Natural killer cell (primary cell): ENCODE results near the gene ZDHHC14. TPM values are rescaled to one million over a fixed set of nuclear protein-coding genes. Genes with fewer than 3 reads are reported as not detected.

Experiments
- ATAC-seq, 3 donors: fragments of 150-1000 bp in 2 of 3; fragments of 200-7000 bp in 1 of 3; cut with Tn5 transposase; 1 replicate in 1 of 3; 2 replicates in 2 of 3; pipeline ENCODE4 v1.10.0; 2021; ENCODE audit warnings: mild to moderate bottlenecking in 2 of 3, moderate library complexity in 2 of 3
- DNase-seq, 2 donors: peaks; one replicate each; pipeline versions ENCODE4 v3.0.0 to v3.0.0-alpha.2; 2013 to 2021; ENCODE audit warnings: mixed read lengths in 1 of 2
- H3K27ac ChIP-seq: one replicate; pipeline ENCODE4 v1.5.1; 2013; ENCODE audit warnings: mild to moderate bottlenecking, low read length
- H3K27me3 ChIP-seq: one replicate; pipeline ENCODE4 v1.6.1; 2013; ENCODE audit warnings: low read length; ENCODE audit not compliant: control insufficient read depth, insufficient read depth
- H3K36me3 ChIP-seq: one replicate; pipeline ENCODE4 v1.6.1; 2013; ENCODE audit warnings: low read length; ENCODE audit not compliant: control insufficient read depth, insufficient read depth
- H3K4me1 ChIP-seq: one replicate; pipeline ENCODE4 v1.6.1; 2013; ENCODE audit warnings: low read length; ENCODE audit not compliant: control insufficient read depth, insufficient read depth
- H3K4me3 ChIP-seq: one replicate; pipeline ENCODE4 v1.5.1; 2013; ENCODE audit warnings: low read length
- H3K9me3 ChIP-seq: one replicate; pipeline ENCODE4 v1.6.1; 2013; ENCODE audit warnings: low read length; ENCODE audit not compliant: control insufficient read depth, insufficient read depth
- H3K27ac Mint-ChIP-seq, 2 donors: one replicate each; pipeline ENCODE4 v1.8.0; 2022; ENCODE audit warnings: mild to moderate bottlenecking in 2 of 2, mixed read lengths in 2 of 2, moderate library complexity in 1 of 2
- H3K27me3 Mint-ChIP-seq, 2 donors: one replicate each; pipeline ENCODE4 v1.8.0; 2022; ENCODE audit warnings: low read depth in 2 of 2, mixed read lengths in 2 of 2
- H3K36me3 Mint-ChIP-seq: one replicate; pipeline ENCODE4 v1.8.0; 2022; ENCODE audit warnings: mixed read lengths
- H3K4me1 Mint-ChIP-seq, 2 donors: one replicate each; pipeline ENCODE4 v1.8.0; 2022; ENCODE audit warnings: mixed read lengths in 2 of 2
- H3K4me3 Mint-ChIP-seq: one replicate; pipeline ENCODE4 v1.8.0; 2022; ENCODE audit warnings: mild to moderate bottlenecking, moderate library complexity, mixed read lengths
- H3K9me3 Mint-ChIP-seq, 2 donors: one replicate each; pipeline ENCODE4 v1.8.0; 2022; ENCODE audit warnings: mixed read lengths in 2 of 2
- WGBS: methylation state at CpG from one replicate; pipeline ENCODE4 v1.1.7; 2013; ENCODE audit warnings: missing lambda C conversion rate; ENCODE audit not compliant: insufficient coverage; 5-methylcytosine and 5-hydroxymethylcytosine counted together
- intact Hi-C: fragments of 100-400 bp; cut with micrococcal nuclease; formaldehyde crosslinking; loops from one replicate; pipeline ENCODE4 v1.14.2; 2022
- total RNA-seq, 4 donors: library from RNA; stranded (reverse); fragments of 120-200 nt in 1 of 4; gene quantifications; one replicate each; pipeline versions ENCODE4 v1.2.3 to v1.2.4, GENCODE V29; 2013 to 2022
- TF ChIP-seq, protein P1 (sequence below): fragments of 200-600 bp; IDR thresholded peaks from one replicate; pipeline ENCODE4 v1.8.0; 2022; ENCODE audit warnings: antibody characterized with exemption

Gene ZDHHC14
- total RNA-seq, 3 donors from 2014 or later (not counting 1 experiment from before 2014, with no cell fraction given) = 6.7 to 11.3 (median 10.6) TPM

DNA sequence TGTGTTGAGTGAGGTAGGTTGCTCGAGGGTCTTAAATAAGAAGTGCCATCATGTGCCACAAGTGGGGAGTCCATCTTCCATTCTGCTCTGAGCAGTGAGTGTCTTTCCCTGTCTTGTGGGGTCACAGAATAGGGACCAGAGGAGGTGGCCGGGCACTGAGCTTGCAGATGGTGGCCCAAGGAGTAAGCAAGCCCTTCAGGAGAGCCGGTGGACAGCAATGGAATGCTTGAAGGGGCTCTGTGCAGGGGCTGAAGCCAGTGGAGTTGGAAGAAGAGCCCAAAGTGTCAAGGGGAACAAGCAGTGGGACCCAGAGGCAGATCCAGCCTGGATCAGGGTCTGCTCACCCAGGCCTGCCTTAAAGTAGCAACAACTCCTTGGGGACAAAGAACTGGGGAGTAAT is 228.6 kb downstream of the ZDHHC14 start:
- 99% methylated on average over 3 of the region's 3 CpGs for WGBS
- H3K27ac ChIP-seq = no peak overlapping the region
- Mint-ChIP-seq H3K4me1 (peaks cover 10 to 16% of the 10 kb centered on the region in 2 donors), H3K9me3 (no peaks in the 10 kb centered on the region), H3K27me3 (no peaks in the 10 kb centered on the region), H3K4me3 (no peak overlapping the region), H3K36me3 (no peaks in the 10 kb centered on the region), H3K27ac (no peak overlapping the region)
- TF ChIP-seq, protein P1, sequence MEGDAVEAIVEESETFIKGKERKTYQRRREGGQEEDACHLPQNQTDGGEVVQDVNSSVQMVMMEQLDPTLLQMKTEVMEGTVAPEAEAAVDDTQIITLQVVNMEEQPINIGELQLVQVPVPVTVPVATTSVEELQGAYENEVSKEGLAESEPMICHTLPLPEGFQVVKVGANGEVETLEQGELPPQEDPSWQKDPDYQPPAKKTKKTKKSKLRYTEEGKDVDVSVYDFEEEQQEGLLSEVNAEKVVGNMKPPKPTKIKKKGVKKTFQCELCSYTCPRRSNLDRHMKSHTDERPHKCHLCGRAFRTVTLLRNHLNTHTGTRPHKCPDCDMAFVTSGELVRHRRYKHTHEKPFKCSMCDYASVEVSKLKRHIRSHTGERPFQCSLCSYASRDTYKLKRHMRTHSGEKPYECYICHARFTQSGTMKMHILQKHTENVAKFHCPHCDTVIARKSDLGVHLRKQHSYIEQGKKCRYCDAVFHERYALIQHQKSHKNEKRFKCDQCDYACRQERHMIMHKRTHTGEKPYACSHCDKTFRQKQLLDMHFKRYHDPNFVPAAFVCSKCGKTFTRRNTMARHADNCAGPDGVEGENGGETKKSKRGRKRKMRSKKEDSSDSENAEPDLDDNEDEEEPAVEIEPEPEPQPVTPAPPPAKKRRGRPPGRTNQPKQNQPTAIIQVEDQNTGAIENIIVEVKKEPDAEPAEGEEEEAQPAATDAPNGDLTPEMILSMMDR = no peak
- no peaks in the 10 kb centered on the region for H3K27me3 ChIP-seq
- no peak for ATAC-seq
- H3K4me1 ChIP-seq = peaks cover 9% of the 10 kb centered on the region
- DNase-seq = no peak
- intact Hi-C loops = no loop called here
- no peak overlapping the region for H3K4me3 ChIP-seq
- H3K36me3 ChIP-seq = no peaks in the 10 kb centered on the region
- no peaks in the 10 kb centered on the region for H3K9me3 ChIP-seq

DNA sequence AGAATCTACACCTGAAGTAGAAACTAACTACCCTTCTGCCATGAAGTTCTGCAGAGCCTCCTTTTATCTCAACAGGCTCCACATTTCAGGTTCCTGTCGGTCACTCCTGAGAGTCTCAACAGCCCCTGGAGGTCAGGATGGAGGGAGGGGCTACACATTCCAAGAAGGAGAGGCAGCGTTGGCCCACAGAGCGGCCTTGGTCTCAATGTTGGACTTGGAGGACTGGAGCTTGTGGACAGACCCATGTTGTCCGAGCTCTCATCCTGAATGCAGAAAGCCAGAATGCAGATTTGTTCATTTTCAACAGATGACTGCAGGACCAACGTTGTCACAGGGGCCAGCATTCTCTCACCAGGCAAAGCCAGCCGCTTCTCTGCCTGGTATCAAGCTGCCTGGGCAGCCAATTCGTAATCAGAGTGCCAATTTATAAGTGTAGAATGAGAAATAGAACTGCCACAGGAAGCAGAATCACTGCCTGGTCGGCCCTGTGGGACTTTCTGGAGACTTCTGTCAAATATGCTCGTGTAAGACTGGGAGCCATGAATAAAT is 229.5 kb downstream of the ZDHHC14 start:
- intact Hi-C loops = no loop called here
- ATAC-seq (no peak), DNase-seq (no peak)
- no peaks in the 10 kb centered on the region for H3K27me3 Mint-ChIP-seq
- peaks cover 9% of the 10 kb centered on the region for H3K4me1 ChIP-seq
- H3K36me3 ChIP-seq = no peaks in the 10 kb centered on the region
- H3K9me3 Mint-ChIP-seq = no peaks in the 10 kb centered on the region
- H3K9me3 ChIP-seq = no peaks in the 10 kb centered on the region
- no peaks in the 10 kb centered on the region for H3K36me3 Mint-ChIP-seq
- H3K27ac Mint-ChIP-seq = no peak overlapping the region
- H3K27ac ChIP-seq = no peak overlapping the region
- WGBS = 94% methylated on average over 9 of the region's 9 CpGs
- no peaks in the 10 kb centered on the region for H3K27me3 ChIP-seq
- TF ChIP-seq, protein P1 = no peak
- no peak overlapping the region for H3K4me3 ChIP-seq
- no peak overlapping the region for H3K4me3 Mint-ChIP-seq
- peaks cover 10 to 13% of the 10 kb centered on the region in 2 donors for H3K4me1 Mint-ChIP-seq

DNA sequence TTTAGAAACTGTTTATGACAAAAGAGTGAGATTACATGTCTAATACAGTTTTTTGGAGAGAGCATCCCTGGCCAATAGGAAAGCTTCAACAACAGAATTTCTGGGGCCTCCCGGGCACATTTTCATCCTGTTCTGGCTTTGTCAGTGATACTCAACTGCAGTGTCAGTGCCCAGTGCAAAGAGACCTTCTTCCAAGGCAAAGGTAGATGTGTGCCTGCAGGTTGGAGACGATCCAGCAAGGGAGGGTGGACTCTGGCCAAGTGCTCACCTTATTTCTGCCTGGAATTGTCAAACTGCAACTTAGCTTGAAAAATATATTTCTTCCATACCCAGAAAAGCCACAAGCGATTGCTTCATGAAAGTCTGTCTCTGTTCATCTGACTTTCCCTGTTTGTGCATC is 230.4 kb downstream of the ZDHHC14 start:
- Mint-ChIP-seq H3K4me1 (peaks cover 10 to 12% of the 10 kb centered on the region in 2 donors), H3K27me3 (no peaks in the 10 kb centered on the region), H3K4me3 (no peak overlapping the region), H3K9me3 (no peaks in the 10 kb centered on the region), H3K36me3 (no peaks in the 10 kb centered on the region), H3K27ac (no peak overlapping the region)
- intact Hi-C loops = no loop called here
- no peak for DNase-seq
- H3K27me3 ChIP-seq = no peaks in the 10 kb centered on the region
- H3K4me1 ChIP-seq = peaks cover 9% of the 10 kb centered on the region
- no peaks in the 10 kb centered on the region for H3K36me3 ChIP-seq
- no peak overlapping the region for H3K4me3 ChIP-seq
- H3K9me3 ChIP-seq = no peaks in the 10 kb centered on the region
- no peak overlapping the region for H3K27ac ChIP-seq
- TF ChIP-seq, protein P1 = no peak
- ATAC-seq = no peak
- 94% methylated on average over 3 of the region's 3 CpGs for WGBS

DNA sequence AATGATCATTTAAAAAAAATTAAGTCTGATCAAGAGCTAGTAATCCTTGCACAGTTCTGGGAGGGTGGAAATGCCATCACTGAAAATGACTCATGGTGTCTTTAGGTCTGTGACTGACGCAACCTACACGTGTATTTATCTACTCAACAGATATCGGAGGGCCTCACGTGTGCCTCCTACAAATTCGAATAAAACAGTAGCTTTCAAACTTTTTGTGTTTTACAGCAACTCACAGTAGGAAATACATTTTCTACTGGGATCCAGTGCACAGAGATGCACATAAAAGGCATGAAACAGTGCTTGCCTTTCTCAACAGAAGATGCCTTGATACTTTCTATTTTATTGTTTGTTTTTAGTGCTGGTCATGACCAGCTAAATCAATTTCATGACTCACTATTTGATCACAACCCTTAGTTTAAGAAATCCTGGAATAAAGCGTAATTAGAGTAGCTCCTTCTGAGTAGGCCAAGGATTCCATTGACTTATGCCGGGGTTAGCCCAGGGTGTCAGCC is 232.1 kb downstream of the ZDHHC14 start:
- TF ChIP-seq, protein P1 = no peak

More for the DNA sequence above, 232.1 kb downstream of the ZDHHC14 start:
- Histone ChIP-seq H3K27ac (no peak overlapping the region), H3K36me3 (no peaks in the 10 kb centered on the region), H3K9me3 (no peaks in the 10 kb centered on the region), H3K4me1 (peaks cover 7% of the 10 kb centered on the region), H3K27me3 (no peaks in the 10 kb centered on the region), H3K4me3 (no peak overlapping the region)
- Mint-ChIP-seq H3K27me3 (no peaks in the 10 kb centered on the region), H3K4me3 (no peak overlapping the region), H3K36me3 (no peaks in the 10 kb centered on the region), H3K4me1 (peaks cover 4 to 11% of the 10 kb centered on the region in 2 donors), H3K27ac (no peak overlapping the region), H3K9me3 (no peaks in the 10 kb centered on the region)
- no peak for DNase-seq
- no peak for ATAC-seq
- 91% methylated on average over 7 of the region's 7 CpGs for WGBS
- intact Hi-C loops = no loop called here
